SK-N-SH (cell line): ENCODE measurements around the gene ACD.

ENCODE experiments used
- CTCF ChIP-seq: fragments of 200-600 bp; sonication (generic); IDR thresholded peaks from 2 replicates; pipeline ENCODE4 v1.6.1; 2017; ENCODE audit warnings: antibody characterized with exemption, mild to moderate bottlenecking, moderate library complexity
- EZH2phosphoT487 ChIP-seq: fragments of 200-600 bp; sonication (generic); IDR thresholded peaks from 2 replicates; pipeline ENCODE4 v1.6.1; 2017; ENCODE audit warnings: low read depth, mixed run types, mild to moderate bottlenecking, antibody characterized with exemption, moderate library complexity, borderline replicate concordance
- FOXM1 ChIP-seq: IDR thresholded peaks from 2 replicates; pipeline ENCODE4 v1.4.0; 2012; ENCODE audit warnings: low read depth, mild to moderate bottlenecking
- GATA2 ChIP-seq: sonication (generic); formaldehyde crosslinking; IDR thresholded peaks from 2 replicates; pipeline ENCODE4 v1.5.0; 2020; ENCODE audit warnings: mild to moderate bottlenecking, missing genetic modification reagents
- JUND ChIP-seq: IDR thresholded peaks from 2 replicates; pipeline ENCODE4 v1.4.0; 2012
- MEF2A ChIP-seq: IDR thresholded peaks from 2 replicates; pipeline ENCODE4 v1.4.0; 2012; ENCODE audit warnings: low read depth, borderline replicate concordance
- POLR2AphosphoS5 ChIP-seq: IDR thresholded peaks from 2 replicates; pipeline ENCODE4 v1.6.1; 2012; ENCODE audit warnings: low read depth, low read length
- RAD21 ChIP-seq: IDR thresholded peaks from 2 replicates; pipeline ENCODE4 v1.6.1; 2012; ENCODE audit warnings: mild to moderate bottlenecking, low read length
- RXRA ChIP-seq: IDR thresholded peaks from 2 replicates; pipeline ENCODE4 v1.4.0; 2012; ENCODE audit warnings: low read depth, mild to moderate bottlenecking, borderline replicate concordance
- SMC3 ChIP-seq: IDR thresholded peaks from 2 replicates; pipeline ENCODE4 v1.6.1; 2012; ENCODE audit warnings: low read depth, low read length, improper control_type of control experiment
- TAF1 ChIP-seq: IDR thresholded peaks from 2 replicates; pipeline ENCODE4 v1.6.1; 2012; ENCODE audit warnings: low read depth, mild to moderate bottlenecking, low read length, moderate library complexity, borderline replicate concordance
- USF2 ChIP-seq: fragments of 150-350 bp; IDR thresholded peaks from 2 replicates; pipeline ENCODE4 v1.6.1; 2017; ENCODE audit warnings: antibody characterized with exemption, low read length, low read depth, borderline replicate concordance
- TF ChIP-seq, protein P1 (sequence below): IDR thresholded peaks from 2 replicates; pipeline ENCODE4 v1.4.0; 2012; ENCODE audit warnings: low read depth

GRCh38 chr16:67694611-67695010 lies 34.6 kb upstream of the ACD start:
- no peak for TF ChIP-seq CTCF
- no peak for TF ChIP-seq RAD21
- TF ChIP-seq RXRA, result no peak
- TF ChIP-seq USF2, result no peak
- TF ChIP-seq FOXM1, result no peak
- no peak for TF ChIP-seq TAF1
- TF ChIP-seq, protein P1, sequence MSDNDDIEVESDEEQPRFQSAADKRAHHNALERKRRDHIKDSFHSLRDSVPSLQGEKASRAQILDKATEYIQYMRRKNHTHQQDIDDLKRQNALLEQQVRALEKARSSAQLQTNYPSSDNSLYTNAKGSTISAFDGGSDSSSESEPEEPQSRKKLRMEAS, result no peak
- TF ChIP-seq MEF2A, result no peak
- no peak for TF ChIP-seq SMC3
- no peak for TF ChIP-seq POLR2AphosphoS5
- TF ChIP-seq JUND, result no peak
- no peak for TF ChIP-seq EZH2phosphoT487
- TF ChIP-seq GATA2 (CRISPR knock-in tag), result no peak
